Esophagus muscularis mucosa (tissue), 4 donors: Measurements from ENCODE around the gene LRRC34.

Experiments used
- CTCF ChIP-seq, 3 experiments: fragments of 200-600 bp in 2 of 3; fragments of 450-650 bp in 1 of 3; sonication (generic) in 2 of 3; IDR thresholded peaks; one replicate each; pipeline ENCODE4 v1.5.1; 2017 to 2019; ENCODE audit warnings: antibody characterized with exemption in 3 of 3, mild to moderate bottlenecking in 2 of 3, moderate library complexity in 1 of 3
- EP300 ChIP-seq: sonication (generic); formaldehyde crosslinking; IDR thresholded peaks from one replicate; pipeline ENCODE4 v1.6.1; 2017; ENCODE audit warnings: antibody characterized with exemption
- POLR2A ChIP-seq: fragments of 450-650 bp; IDR thresholded peaks from one replicate; pipeline ENCODE4 v1.6.1; 2017; ENCODE audit warnings: antibody characterized with exemption, moderate library complexity, mild to moderate bottlenecking, low read depth

- TF ChIP-seq CTCF (IDR thresholded peaks at IDR 0.05): no peak
- no peak for TF ChIP-seq POLR2A
- no peak for TF ChIP-seq EP300
Observed at GRCh38 chr3:169838511-169839030, 25.9 kb upstream of the LRRC34 start.
